ENCODE results near the gene CBLN3. TPM values are rescaled to one million over a fixed set of nuclear protein-coding genes. Genes with fewer than 3 reads are reported as not detected.

The CBLN3 gene
- total RNA-seq, 1 donor from 2014 or later = 0.55 TPM

DNA sequence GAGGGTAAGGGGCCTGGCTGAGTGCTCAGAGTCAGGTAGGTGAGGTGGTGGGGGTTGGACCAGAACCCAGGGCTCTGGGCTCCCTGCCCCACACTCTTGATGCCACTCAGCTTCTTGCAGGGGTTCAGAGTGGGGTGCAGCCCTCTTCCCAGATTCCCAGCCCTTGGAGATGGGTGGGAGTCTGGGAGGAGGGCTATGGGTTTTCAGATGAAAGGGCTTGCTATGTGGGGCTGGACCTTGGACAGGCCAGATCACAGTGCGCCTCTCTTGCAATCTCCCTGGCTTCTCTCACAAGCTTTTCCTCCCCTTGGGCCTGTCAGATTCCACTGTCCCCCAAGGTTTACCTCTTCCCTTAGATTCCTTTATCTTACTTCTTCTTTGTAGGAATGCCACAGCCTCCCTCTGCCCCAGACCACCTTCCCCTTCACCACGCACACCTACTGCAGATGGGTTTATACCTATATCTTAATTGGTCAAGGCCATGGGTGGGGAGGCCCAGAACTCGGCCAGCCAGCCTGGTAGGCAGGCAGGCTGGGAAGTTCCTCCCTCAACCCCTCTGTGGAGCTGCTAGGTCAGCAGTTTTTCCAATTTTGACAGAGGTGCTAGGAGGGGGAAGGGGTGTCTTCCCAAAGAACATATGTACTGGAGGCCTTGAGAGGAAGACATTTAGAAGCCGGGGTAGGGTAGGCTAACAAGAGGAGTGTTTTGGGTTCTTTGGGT is 29.3 kb downstream of the CBLN3 start:
- Histone ChIP-seq H3K4me1 (peaks cover 75% of the 10 kb centered on the region), H3K27me3 (ENCODE audit: low read depth) (no peaks in the 10 kb centered on the region), H3K27ac (replicated peaks) (peak overlapping the region; percentile 87), H3K4me3 (peak overlapping the region; percentile 75), H3K36me3 (no peaks in the 10 kb centered on the region), H3K9me3 (replicated peaks) (no peaks in the 10 kb centered on the region)
- no peak for DNase-seq
- no peak for TF ChIP-seq CTCF (IDR thresholded peaks at IDR 0.05; ENCODE audit: borderline replicate concordance)
- intact Hi-C loops (cut with micrococcal nuclease) = no loop called here

GRCh38 chr14:24399447-24399822 is 30.0 kb downstream of the CBLN3 start:
- intact Hi-C loops (cut with micrococcal nuclease) = no loop called here
- Histone ChIP-seq H3K36me3 (no peaks in the 10 kb centered on the region), H3K27me3 (ENCODE audit: low read depth) (no peaks in the 10 kb centered on the region), H3K4me1 (peaks cover 71% of the 10 kb centered on the region), H3K4me3 (peak overlapping the region; percentile 75), H3K9me3 (replicated peaks) (no peaks in the 10 kb centered on the region), H3K27ac (replicated peaks) (peak overlapping the region; percentile 87)
- TF ChIP-seq CTCF (IDR thresholded peaks at IDR 0.05; ENCODE audit: borderline replicate concordance) = no peak
- DNase-seq = no peak

DNA sequence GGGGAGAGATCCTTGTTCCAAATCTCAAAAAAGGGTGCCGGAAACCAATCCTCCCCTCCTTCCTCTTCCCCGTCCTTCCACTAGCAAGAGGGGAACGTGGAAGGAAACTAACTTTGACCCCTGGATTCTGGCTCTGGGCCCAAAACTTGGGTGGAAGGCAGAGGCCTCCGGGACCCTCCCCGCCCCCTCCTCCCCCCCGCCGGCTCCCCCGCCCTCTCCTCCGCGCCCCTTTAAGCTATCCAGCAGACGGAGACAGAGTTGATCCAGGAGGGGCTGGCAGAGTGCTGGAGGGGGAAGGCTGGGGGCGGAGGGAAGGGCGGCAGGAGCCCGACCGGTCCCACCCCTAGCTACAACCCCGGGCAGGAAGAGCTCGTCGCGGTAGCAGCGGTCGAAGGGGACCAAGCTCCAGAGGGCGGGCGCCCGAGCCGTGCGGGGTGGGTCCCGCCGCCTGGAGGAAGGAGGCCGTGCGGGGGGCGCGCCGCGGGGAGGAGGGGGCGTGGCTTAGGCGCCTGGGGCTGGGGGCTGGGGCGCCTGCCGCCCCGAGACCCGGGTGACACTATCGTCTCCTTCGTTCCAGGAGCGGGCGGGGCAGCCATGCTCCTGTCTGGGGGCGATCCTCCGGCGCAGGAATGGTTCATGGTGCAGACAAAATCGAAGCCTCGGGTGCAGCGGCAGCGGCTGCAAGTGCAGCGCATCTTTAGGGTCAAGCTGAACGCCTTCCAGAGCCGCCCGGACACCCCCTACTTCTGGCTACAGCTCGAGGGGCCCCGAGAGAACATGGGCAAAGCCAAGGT is 30.6 kb downstream of the CBLN3 start, which contains the start of gene NYNRIN:
NYNRIN (plus strand) TSS at position 351 of the 794 bp plus-strand sequence; CDS start at position 595, 244 bp downstream.
- no peaks in the 10 kb centered on the region for H3K9me3 ChIP-seq (replicated peaks)
- H3K4me1 ChIP-seq = peaks cover 65% of the 10 kb centered on the region
- TF ChIP-seq CTCF (IDR thresholded peaks at IDR 0.05; ENCODE audit: borderline replicate concordance) = no peak
- DNase-seq = peak; percentile 78
- intact Hi-C loops (cut with micrococcal nuclease) = no loop called here
- peak within 1 kb of the TSS; percentile 75 for H3K4me3 ChIP-seq
- peak within 1 kb of the TSS; percentile 87 for H3K27ac ChIP-seq (replicated peaks)
- H3K27me3 ChIP-seq (ENCODE audit: low read depth) = no peaks in the 10 kb centered on the region
- no peaks in the 10 kb centered on the region for H3K36me3 ChIP-seq

DNA sequence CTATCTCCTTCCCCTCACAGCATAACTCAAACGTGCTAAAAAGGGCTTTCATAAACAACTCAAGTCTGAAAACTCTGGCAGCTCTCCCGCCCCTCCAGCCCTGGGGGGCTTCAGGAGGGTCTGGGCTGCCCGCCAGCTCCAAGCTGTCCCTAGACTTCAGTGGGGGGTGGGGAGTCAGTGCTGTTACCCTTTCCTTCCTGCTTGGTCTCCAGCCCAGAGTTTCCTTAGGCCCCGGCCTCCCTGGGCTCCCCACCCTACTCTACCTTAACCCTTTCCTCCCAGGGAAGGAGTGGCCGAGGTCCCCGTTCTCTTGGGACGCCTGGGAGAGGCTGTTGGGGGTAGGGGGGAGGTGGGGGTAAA is 31.2 kb downstream of the CBLN3 start:
- Histone ChIP-seq H3K36me3 (no peaks in the 10 kb centered on the region), H3K27me3 (ENCODE audit: low read depth) (no peaks in the 10 kb centered on the region), H3K9me3 (replicated peaks) (no peaks in the 10 kb centered on the region), H3K4me3 (peak overlapping the region; percentile 75), H3K4me1 (peaks cover 59% of the 10 kb centered on the region), H3K27ac (replicated peaks) (peak overlapping the region; percentile 87)
- no peak for TF ChIP-seq CTCF (IDR thresholded peaks at IDR 0.05; ENCODE audit: borderline replicate concordance)
- intact Hi-C loops (cut with micrococcal nuclease) = no loop called here
- peak; percentile 52 for DNase-seq

- H3K9me3 ChIP-seq (replicated peaks) = no peaks in the 10 kb centered on the region
- no peak for DNase-seq
- peaks cover 54% of the 10 kb centered on the region for H3K4me1 ChIP-seq
- TF ChIP-seq CTCF (IDR thresholded peaks at IDR 0.05; ENCODE audit: borderline replicate concordance) = no peak
- H3K36me3 ChIP-seq = no peaks in the 10 kb centered on the region
- peak overlapping the region; percentile 87 for H3K27ac ChIP-seq (replicated peaks)
- peak overlapping the region; percentile 75 for H3K4me3 ChIP-seq
- intact Hi-C loops (cut with micrococcal nuclease) = no loop called here
- H3K27me3 ChIP-seq (ENCODE audit: low read depth) = no peaks in the 10 kb centered on the region
Measured at GRCh38 chr14:24397639-24398292, 31.7 kb downstream of the CBLN3 start.

Data from left ventricle myocardium inferior (tissue), 1 donor.